RKO (cell line): ENCODE data around the gene KIRREL3.

ENCODE experiments used
- DNase-seq: peaks from one replicate; pipeline ENCODE4 v3.0.0-alpha.2; 2016; ENCODE audit warnings: low spot score

Gene KIRREL3

GRCh38 chr11:126417091-126417862 is 583.3 kb downstream of the KIRREL3 start:
- no peak for DNase-seq

GRCh38 chr11:126416542-126417090 is 584.0 kb downstream of the KIRREL3 start:
- peak; percentile 82 for DNase-seq

GRCh38 chr11:126415669-126416420 is 584.7 kb downstream of the KIRREL3 start:
- no peak for DNase-seq

- no peak for DNase-seq
Measured at GRCh38 chr11:126415128-126415527, 585.4 kb downstream of the KIRREL3 start.

GRCh38 chr11:126414615-126415014 is 586.0 kb downstream of the KIRREL3 start:
- DNase-seq = no peak

GRCh38 chr11:126413843-126414405 is 586.6 kb downstream of the KIRREL3 start:
- no peak for DNase-seq

- no peak for DNase-seq
Measured at GRCh38 chr11:126413426-126413825, 587.1 kb downstream of the KIRREL3 start.

GRCh38 chr11:126411971-126412381 is 588.6 kb downstream of the KIRREL3 start:
- no peak for DNase-seq

GRCh38 chr11:126410649-126411048 is 589.9 kb downstream of the KIRREL3 start:
- DNase-seq = no peak

- DNase-seq = no peak
Measured at GRCh38 chr11:126409620-126409985, 591.0 kb downstream of the KIRREL3 start.

- no peak for DNase-seq
Measured at GRCh38 chr11:126408901-126409619, 591.5 kb downstream of the KIRREL3 start.

GRCh38 chr11:126408496-126408895 is 592.1 kb downstream of the KIRREL3 start:
- no peak for DNase-seq

- no peak for DNase-seq
Measured at GRCh38 chr11:126407682-126408288, 592.8 kb downstream of the KIRREL3 start.

- DNase-seq = no peak
Measured at GRCh38 chr11:126407101-126407521, 593.5 kb downstream of the KIRREL3 start.

GRCh38 chr11:126406368-126406767 is 594.2 kb downstream of the KIRREL3 start:
- DNase-seq = no peak

GRCh38 chr11:126405906-126406305 is 594.7 kb downstream of the KIRREL3 start:
- no peak for DNase-seq

GRCh38 chr11:126405374-126405773 is 595.2 kb downstream of the KIRREL3 start:
- DNase-seq = no peak

- DNase-seq = no peak
Measured at GRCh38 chr11:126404367-126404766, 596.2 kb downstream of the KIRREL3 start.

- DNase-seq = no peak
Measured at GRCh38 chr11:126403658-126404057, 596.9 kb downstream of the KIRREL3 start.

- no peak for DNase-seq
Measured at GRCh38 chr11:126403022-126403581, 597.5 kb downstream of the KIRREL3 start.

GRCh38 chr11:126400479-126400878 is 600.1 kb downstream of the KIRREL3 start:
- DNase-seq = no peak
